Lower leg skin (tissue), 3 donors: Measurements from ENCODE around the gene UACA.

Experiments
- POLR2A ChIP-seq, 2 donors: fragments of 450-650 bp; IDR thresholded peaks; one replicate each; pipeline ENCODE4 v1.6.1; 2016 to 2017; ENCODE audit warnings: antibody characterized with exemption in 2 of 2, mild to moderate bottlenecking in 1 of 2, moderate library complexity in 1 of 2
- TF ChIP-seq, protein P1 (sequence below), 3 donors: fragments of 450-650 bp; IDR thresholded peaks; one replicate each; pipeline ENCODE4 v1.5.1; 2016; ENCODE audit warnings: antibody characterized with exemption in 3 of 3, mild to moderate bottlenecking in 3 of 3, moderate library complexity in 2 of 3

DNA sequence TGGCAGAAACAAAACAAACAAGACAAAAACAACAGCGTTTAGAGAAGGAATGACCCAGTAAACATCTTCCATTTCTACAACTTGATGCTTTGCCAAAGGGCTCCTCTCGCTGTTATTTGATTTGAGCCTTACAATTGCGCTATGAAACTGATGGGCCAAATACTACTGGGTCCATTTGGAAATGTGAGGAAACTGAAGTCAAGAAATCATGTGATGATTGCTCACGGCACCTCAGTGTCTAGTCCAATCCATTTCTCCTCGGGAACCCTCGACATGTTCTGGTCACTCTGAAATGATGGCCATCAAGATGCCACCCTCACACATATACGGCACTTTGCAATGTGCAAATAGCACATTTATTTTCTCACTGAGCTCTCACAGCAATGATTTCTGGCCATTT lies 136.0 kb downstream of the UACA start:
- TF ChIP-seq, protein P1, sequence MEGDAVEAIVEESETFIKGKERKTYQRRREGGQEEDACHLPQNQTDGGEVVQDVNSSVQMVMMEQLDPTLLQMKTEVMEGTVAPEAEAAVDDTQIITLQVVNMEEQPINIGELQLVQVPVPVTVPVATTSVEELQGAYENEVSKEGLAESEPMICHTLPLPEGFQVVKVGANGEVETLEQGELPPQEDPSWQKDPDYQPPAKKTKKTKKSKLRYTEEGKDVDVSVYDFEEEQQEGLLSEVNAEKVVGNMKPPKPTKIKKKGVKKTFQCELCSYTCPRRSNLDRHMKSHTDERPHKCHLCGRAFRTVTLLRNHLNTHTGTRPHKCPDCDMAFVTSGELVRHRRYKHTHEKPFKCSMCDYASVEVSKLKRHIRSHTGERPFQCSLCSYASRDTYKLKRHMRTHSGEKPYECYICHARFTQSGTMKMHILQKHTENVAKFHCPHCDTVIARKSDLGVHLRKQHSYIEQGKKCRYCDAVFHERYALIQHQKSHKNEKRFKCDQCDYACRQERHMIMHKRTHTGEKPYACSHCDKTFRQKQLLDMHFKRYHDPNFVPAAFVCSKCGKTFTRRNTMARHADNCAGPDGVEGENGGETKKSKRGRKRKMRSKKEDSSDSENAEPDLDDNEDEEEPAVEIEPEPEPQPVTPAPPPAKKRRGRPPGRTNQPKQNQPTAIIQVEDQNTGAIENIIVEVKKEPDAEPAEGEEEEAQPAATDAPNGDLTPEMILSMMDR (IDR thresholded peaks at IDR 0.05): no peak
- no peak for TF ChIP-seq POLR2A (IDR thresholded peaks at IDR 0.05)
